Mesenteric fat pad (tissue), 1 donor: ENCODE results near the gene CDH10. TPM values are rescaled to one million over a fixed set of nuclear protein-coding genes. Genes with fewer than 3 reads are reported as not detected.

Experiments used
- DNase-seq: peaks from one replicate; pipeline ENCODE4 v3.0.0-alpha.2; 2020; ENCODE audit warnings: low spot score
- total RNA-seq: library from RNA; stranded (reverse); fragmentation: NEBNext Ultra II Directional; extraction: Animal tissue kit (Norgen Biotek cat#: 25700); gene quantifications from one replicate; pipeline ENCODE4 v1.2.1, GENCODE V29; 2021
- donor health status: DM: yes; HTN: yes; CAD: no.

The CDH10 gene
- total RNA-seq, 1 donor from 2014 or later: not detected

- no peak for DNase-seq
Observed at GRCh38 chr5:24487368-24488229, 157.2 kb downstream of the CDH10 start.

- DNase-seq: no peak
Observed at GRCh38 chr5:24480952-24481351, 163.8 kb downstream of the CDH10 start.

GRCh38 chr5:24477958-24478357 is 166.8 kb downstream of the CDH10 start:
- DNase-seq: no peak

- DNase-seq: no peak
Observed at GRCh38 chr5:24475101-24475500, 169.7 kb downstream of the CDH10 start.

- no peak for DNase-seq
Observed at GRCh38 chr5:24474685-24475084, 170.1 kb downstream of the CDH10 start.

GRCh38 chr5:24472518-24472917 is 172.3 kb downstream of the CDH10 start:
- DNase-seq: no peak

- DNase-seq: no peak
Observed at GRCh38 chr5:24444414-24444813, 200.4 kb downstream of the CDH10 start.

GRCh38 chr5:24439465-24439864 is 205.3 kb downstream of the CDH10 start:
- no peak for DNase-seq
